Testis (tissue), 2 donors: Measurements from ENCODE around the gene PEPD.

Source experiments
- CTCF ChIP-seq, 3 experiments: fragments of 450-650 bp in 2 of 3; fragments of 200-600 bp in 1 of 3; sonication (generic) in 1 of 3; IDR thresholded peaks; one replicate each; pipeline ENCODE4 v1.5.1; 2016 to 2019; ENCODE audit warnings: antibody characterized with exemption in 3 of 3, mild to moderate bottlenecking in 2 of 3, moderate library complexity in 1 of 3
- POLR2A ChIP-seq: fragments of 450-650 bp; IDR thresholded peaks from one replicate; pipeline ENCODE4 v1.6.1; 2017; ENCODE audit warnings: antibody characterized with exemption, mild to moderate bottlenecking, moderate library complexity

- TF ChIP-seq CTCF (IDR thresholded peaks at IDR 0.05) (no peak), POLR2A (no peak)
Observed at GRCh38 chr19:33343301-33343700, 178.3 kb downstream of the PEPD start.
